Putamen (tissue), 1 donor: ENCODE measurements around the gene LAPTM5.
"Not testable (repeated sequence)": the region's sequence is repeated elsewhere in the genome, so short reads cannot be mapped to it uniquely, and the experiment has no call there.

ENCODE experiments used
- DNase-seq: peaks from one replicate; pipeline ENCODE4 v3.0.0-alpha.2; 2016; ENCODE audit warnings: low spot score

Gene LAPTM5

GRCh38 chr1:30770150-30770549 is 12.6 kb upstream of the LAPTM5 start:
- no peak for DNase-seq

GRCh38 chr1:30768830-30769718 is 11.5 kb upstream of the LAPTM5 start:
- no peak for DNase-seq

- DNase-seq: no peak
These were observed 10.7 kb upstream of the LAPTM5 start for GRCh38 chr1:30768159-30768829.

GRCh38 chr1:30766948-30767347 is 9.4 kb upstream of the LAPTM5 start:
- DNase-seq: not testable (repeated sequence)

GRCh38 chr1:30765556-30766434 is 8.2 kb upstream of the LAPTM5 start:
- no peak for DNase-seq

- no peak for DNase-seq
These were observed 7.5 kb upstream of the LAPTM5 start for GRCh38 chr1:30764939-30765555.

GRCh38 chr1:30764396-30764795 is 6.8 kb upstream of the LAPTM5 start:
- DNase-seq: no peak

- peak; percentile 67 for DNase-seq
These were observed 6.2 kb upstream of the LAPTM5 start for GRCh38 chr1:30763651-30764248.

- DNase-seq: no peak
These were observed 5.5 kb upstream of the LAPTM5 start for GRCh38 chr1:30762930-30763650.

- no peak for DNase-seq
These were observed 4.8 kb upstream of the LAPTM5 start for GRCh38 chr1:30762152-30762929.

GRCh38 chr1:30761381-30762151 is 4.0 kb upstream of the LAPTM5 start:
- DNase-seq: no peak

GRCh38 chr1:30760596-30761324 is 3.2 kb upstream of the LAPTM5 start:
- peak; percentile 50 for DNase-seq

GRCh38 chr1:30759718-30760281 is 2.2 kb upstream of the LAPTM5 start:
- no peak for DNase-seq

- no peak for DNase-seq
These were observed 1.3 kb upstream of the LAPTM5 start for GRCh38 chr1:30758785-30759380.

- DNase-seq: no peak
These were observed 631 bp upstream of the LAPTM5 start for GRCh38 chr1:30758121-30758688.

GRCh38 chr1:30756545-30757351 is 826 bp downstream of the LAPTM5 start:
- no peak for DNase-seq

- DNase-seq: no peak
These were observed 1.4 kb downstream of the LAPTM5 start for GRCh38 chr1:30756206-30756544.
